Smooth muscle cell of the brain vasculature (primary cell): ENCODE data around the gene IGF1R.
"Not testable (repeated sequence)": the region's sequence is repeated elsewhere in the genome, so short reads cannot be mapped to it uniquely, and the experiment has no call there.

ENCODE experiments used
- DNase-seq: peaks from one replicate; pipeline ENCODE4 v3.0.0-alpha.2; 2012; ENCODE audit warnings: low read depth, low spot score

The IGF1R gene

GRCh38 chr15:98647774-98648653, at the start of gene IGF1R:
Gene IGF1R (plus strand): TSS chr15:98648539. CDS start chr15:98649582, 1,043 bp downstream.
- peak; percentile 74 for DNase-seq

- DNase-seq, result peak; percentile 7
Measured at GRCh38 chr15:98599909-98600691, 48.2 kb upstream of the IGF1R start.

DNA sequence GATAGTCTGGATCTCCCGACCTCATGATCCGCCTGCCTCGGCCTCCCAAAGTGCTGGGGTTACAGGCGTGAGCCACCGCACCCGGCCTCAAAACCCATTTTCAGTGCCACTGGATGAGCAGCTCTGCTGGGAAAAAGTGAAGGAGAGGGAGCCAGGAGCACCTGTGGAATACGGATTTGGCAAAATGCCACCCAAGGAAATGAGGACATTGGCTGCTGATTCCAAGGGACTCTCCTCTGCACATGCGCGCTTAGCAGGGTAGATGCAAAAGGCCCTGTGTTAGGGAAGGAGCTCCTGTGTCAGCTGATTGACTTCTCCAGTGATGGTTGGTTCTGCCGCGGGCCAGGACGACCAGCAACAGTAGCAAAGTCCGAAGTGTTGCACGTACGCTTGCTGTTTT, 43.4 kb upstream of the IGF1R start:
- no peak for DNase-seq

- no peak for DNase-seq
Measured at GRCh38 chr15:98609144-98609852, 39.0 kb upstream of the IGF1R start.

GRCh38 chr15:98610991-98611390, 37.3 kb upstream of the IGF1R start:
- DNase-seq, result no peak

GRCh38 chr15:98611808-98612207, 36.5 kb upstream of the IGF1R start:
- DNase-seq, result no peak

- DNase-seq, result no peak
Measured at GRCh38 chr15:98612490-98613110, 35.7 kb upstream of the IGF1R start.

DNA sequence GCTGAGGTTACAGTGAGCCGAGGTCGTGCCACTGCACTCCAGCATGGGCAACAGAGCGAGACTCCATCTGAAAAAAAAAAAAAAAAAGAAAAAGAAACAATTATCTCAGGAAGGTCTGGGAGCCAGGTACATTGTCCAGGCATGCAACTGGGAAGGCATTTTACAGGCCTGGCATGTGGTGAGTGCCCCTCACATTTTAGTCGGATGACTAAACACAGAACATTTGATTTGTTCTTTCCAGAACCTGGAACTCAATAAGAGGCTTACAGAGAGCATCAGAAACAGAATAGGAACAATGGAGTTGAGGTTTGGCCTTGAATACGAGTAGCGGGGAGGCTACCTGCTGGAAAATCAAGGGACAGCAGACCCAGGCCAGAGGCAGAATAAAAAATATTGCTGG, 33.7 kb upstream of the IGF1R start:
- DNase-seq, result no peak

- DNase-seq, result no peak
Measured at GRCh38 chr15:98616397-98616796, 31.9 kb upstream of the IGF1R start.

- DNase-seq, result no peak
Measured at GRCh38 chr15:98617328-98617980, 30.9 kb upstream of the IGF1R start.

DNA sequence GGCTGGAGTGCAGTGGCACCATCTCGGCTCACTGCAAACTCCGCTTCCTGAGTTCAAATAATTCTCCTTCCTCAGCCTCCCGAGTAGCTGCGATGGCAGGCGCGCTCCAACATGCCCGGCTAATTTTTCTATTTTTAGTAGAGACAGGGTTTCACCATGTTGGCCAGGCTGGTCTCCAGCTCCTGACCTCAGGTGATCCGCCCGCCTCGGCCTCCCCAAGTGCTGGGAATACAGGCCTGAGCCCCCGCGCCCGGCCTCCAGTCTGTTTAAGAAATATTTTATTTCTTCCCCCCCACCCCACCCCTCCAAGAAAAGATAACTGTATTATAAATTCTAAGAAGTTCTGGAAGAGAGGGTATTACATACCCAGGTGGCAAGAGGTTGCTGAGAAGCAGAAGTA, 29.8 kb upstream of the IGF1R start:
- not testable (repeated sequence) for DNase-seq

GRCh38 chr15:98620020-98620419, 28.3 kb upstream of the IGF1R start:
- no peak for DNase-seq

- DNase-seq, result no peak
Measured at GRCh38 chr15:98621021-98621420, 27.3 kb upstream of the IGF1R start.

DNA sequence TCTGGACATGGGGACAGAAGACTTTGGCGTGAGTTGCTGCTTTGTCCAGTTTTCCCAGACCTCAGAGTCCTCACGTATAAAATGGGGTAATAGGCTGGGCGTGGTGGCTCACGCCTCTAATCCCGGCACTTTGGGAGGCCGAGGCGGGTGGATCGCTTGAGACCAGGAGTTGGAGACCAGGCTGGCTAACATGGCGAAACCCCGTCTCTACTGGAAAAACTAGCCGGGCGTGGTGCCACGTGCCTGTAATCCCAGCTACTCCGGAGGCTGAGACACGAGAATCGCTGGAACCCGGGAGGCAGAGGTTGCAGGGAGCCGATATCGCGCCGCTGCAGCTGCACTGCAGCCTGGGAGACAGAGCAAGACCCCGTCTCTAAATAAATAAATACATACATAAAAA, 22.7 kb upstream of the IGF1R start:
- no peak for DNase-seq

- no peak for DNase-seq
Measured at GRCh38 chr15:98626153-98626552, 22.2 kb upstream of the IGF1R start.

DNA sequence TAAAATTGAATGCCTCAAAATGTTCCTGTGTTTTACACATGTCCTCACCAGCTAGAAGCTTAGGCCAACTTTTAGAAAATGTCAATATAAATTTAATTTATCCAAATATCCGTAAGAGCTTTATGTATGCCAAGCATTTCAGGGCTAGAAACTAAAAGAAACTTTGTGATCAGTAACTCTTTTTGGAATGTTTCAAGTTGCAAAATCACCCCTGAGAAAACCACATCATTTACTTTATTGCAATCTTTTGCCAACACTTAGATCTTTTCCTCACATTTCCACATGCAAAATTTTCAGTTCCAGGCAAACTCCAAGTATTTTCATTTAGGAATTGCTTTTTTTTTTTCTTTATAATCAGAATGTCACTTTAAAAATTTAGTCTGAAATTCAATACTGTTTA, 20.1 kb upstream of the IGF1R start:
- no peak for DNase-seq

DNA sequence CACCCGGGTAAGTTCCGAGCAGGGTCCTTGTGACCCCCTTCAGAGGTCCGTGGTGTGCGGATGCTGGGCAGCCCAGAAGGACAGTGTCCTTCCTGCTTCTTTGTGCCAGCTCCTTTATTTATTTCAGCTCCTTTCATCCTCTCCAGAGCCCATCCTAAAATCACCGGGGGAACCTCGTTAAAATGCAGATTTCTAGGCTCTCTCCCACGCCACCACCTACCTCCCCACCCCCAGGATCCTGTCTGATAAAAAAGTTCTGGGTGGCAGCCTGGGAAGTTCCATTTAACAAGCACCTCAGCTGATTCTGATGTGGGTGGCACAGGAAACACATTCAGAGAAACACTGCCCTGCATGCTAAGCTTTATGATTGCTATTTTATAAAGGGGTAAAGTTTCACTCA, 12.5 kb upstream of the IGF1R start:
- DNase-seq, result no peak

- no peak for DNase-seq
Measured at GRCh38 chr15:98643115-98643514, 5.2 kb upstream of the IGF1R start.

- DNase-seq, result no peak
Measured at GRCh38 chr15:98646546-98647025, 1.8 kb upstream of the IGF1R start.

DNA sequence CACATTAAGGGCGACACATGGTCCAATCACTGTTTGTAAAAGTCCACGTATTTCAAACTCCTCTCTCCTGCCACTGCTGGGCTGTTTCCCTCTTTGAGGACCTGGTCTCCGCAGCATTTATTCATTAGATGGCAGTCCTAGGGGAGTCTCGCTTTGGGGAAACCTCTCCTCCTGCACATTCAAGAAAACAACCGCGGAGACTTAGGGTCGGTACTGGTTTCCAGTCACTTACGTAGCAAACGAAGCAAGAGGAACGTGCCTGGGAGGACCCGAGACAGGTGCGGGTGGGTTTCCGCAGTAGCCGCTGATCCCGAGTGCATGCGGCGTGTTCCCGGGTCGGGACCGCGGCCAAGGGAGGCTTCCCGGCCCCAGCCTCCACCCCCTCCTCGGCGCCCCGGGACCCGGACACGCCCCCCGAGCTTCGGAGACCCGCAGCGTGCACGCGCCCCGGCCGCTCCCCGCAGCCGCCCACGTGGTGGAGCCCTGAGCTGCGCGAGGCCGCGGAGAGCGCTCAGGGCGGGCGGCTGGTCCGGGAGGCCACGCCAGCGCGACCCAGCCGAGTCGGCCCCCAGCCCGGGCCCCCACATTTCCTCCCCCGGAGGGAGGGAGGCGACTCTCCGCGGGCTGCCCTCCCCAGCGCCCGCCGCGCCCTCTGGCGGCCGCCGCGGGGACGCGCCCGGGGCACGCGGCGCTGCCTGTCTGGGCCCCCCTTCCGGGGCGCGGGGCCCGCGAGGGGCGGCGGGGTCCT, 1.1 kb upstream of the IGF1R start:
- DNase-seq, result no peak
